SK-N-SH (cell line): ENCODE data around the gene SLC19A3.

ENCODE experiments used
- CTCF ChIP-seq: fragments of 200-600 bp; sonication (generic); IDR thresholded peaks from 2 replicates; pipeline ENCODE4 v1.6.1; 2017; ENCODE audit warnings: antibody characterized with exemption, mild to moderate bottlenecking, moderate library complexity
- EP300 ChIP-seq, 2 experiments: IDR thresholded peaks; 2 replicates each; pipeline versions ENCODE4 v1.4.0 to v1.6.1; 2012; ENCODE audit warnings: borderline replicate concordance in 1 of 2, low read depth in 1 of 2, low read length in 1 of 2
- POLR2AphosphoS5 ChIP-seq: IDR thresholded peaks from 2 replicates; pipeline ENCODE4 v1.6.1; 2012; ENCODE audit warnings: low read depth, low read length
- RAD21 ChIP-seq: IDR thresholded peaks from 2 replicates; pipeline ENCODE4 v1.6.1; 2012; ENCODE audit warnings: mild to moderate bottlenecking, low read length
- TAF1 ChIP-seq: IDR thresholded peaks from 2 replicates; pipeline ENCODE4 v1.6.1; 2012; ENCODE audit warnings: low read depth, mild to moderate bottlenecking, low read length, moderate library complexity, borderline replicate concordance

- no peak for TF ChIP-seq RAD21
- no peak for TF ChIP-seq CTCF
- TF ChIP-seq TAF1, result no peak
- TF ChIP-seq POLR2AphosphoS5, result no peak
- TF ChIP-seq EP300 (IDR thresholded peaks at IDR 0.05; ENCODE audit: borderline replicate concordance in 1 of 2, low read depth in 1 of 2, low read length in 1 of 2), result peak in 1 of 2 experiments; percentile 35; a peak in 1 of 4 replicates
These were observed 62.4 kb downstream of the SLC19A3 start for GRCh38 chr2:227655454-227655853.
